ENCODE data around the gene DLG5.

DNA sequence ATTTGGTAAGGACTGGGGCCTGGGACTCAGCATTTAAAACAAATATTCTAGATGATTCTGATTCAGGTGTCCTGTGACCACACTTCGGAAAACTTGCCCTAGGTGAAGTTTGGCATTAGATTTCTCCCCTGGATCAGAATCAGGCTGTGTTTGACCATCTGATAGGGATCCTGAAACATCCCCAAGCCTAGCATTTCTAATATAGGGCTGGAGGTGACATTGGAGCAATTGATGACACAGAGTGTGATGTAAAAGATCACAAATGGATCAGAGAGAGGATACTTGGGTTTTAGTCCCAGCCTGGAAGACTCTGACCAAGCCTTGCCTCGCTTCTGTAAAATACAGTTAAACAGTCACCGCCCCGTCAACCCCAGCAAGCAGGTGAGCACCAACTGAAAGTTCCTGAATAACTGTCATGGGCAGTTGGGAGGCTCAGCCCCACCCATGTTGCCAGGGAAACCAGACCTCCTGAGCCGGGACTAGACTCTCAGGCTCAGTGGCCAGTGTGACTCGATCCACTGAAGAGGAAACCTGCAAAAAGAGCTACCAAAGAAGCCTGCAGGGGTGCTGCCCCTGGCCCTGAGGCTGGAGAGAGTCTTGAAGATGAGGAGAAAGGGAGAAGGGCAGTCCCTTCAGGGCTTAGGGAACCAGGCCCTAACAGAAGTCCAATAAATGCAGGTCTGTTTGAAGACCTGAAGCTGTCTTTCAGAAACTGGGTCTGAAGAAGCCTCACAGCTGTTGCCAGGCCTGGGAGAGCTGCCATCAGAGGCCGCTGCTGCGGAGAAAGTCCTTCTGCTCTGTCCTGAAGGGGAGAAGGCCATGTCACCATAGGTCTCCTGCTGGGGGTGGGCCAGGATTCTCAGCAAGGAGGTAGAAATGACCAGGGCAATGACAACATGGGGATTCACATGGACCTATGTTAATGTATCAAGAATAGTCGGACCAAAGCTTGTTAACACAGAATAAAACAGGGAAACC, 162.8 kb downstream of the DLG5 start:
- TF ChIP-seq, protein P1, sequence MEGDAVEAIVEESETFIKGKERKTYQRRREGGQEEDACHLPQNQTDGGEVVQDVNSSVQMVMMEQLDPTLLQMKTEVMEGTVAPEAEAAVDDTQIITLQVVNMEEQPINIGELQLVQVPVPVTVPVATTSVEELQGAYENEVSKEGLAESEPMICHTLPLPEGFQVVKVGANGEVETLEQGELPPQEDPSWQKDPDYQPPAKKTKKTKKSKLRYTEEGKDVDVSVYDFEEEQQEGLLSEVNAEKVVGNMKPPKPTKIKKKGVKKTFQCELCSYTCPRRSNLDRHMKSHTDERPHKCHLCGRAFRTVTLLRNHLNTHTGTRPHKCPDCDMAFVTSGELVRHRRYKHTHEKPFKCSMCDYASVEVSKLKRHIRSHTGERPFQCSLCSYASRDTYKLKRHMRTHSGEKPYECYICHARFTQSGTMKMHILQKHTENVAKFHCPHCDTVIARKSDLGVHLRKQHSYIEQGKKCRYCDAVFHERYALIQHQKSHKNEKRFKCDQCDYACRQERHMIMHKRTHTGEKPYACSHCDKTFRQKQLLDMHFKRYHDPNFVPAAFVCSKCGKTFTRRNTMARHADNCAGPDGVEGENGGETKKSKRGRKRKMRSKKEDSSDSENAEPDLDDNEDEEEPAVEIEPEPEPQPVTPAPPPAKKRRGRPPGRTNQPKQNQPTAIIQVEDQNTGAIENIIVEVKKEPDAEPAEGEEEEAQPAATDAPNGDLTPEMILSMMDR (IDR thresholded peaks at IDR 0.05): no peak
- no peak for TF ChIP-seq POLR2A (IDR thresholded peaks at IDR 0.05)

Measured in heart left ventricle (tissue), 13 donors.